ENCODE data around the gene CD300LG.
"Not testable (repeated sequence)": the region's sequence is repeated elsewhere in the genome, so short reads cannot be mapped to it uniquely, and the experiment has no call there.

CD300LG gene, protein sequence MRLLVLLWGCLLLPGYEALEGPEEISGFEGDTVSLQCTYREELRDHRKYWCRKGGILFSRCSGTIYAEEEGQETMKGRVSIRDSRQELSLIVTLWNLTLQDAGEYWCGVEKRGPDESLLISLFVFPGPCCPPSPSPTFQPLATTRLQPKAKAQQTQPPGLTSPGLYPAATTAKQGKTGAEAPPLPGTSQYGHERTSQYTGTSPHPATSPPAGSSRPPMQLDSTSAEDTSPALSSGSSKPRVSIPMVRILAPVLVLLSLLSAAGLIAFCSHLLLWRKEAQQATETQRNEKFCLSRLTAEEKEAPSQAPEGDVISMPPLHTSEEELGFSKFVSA

DNA sequence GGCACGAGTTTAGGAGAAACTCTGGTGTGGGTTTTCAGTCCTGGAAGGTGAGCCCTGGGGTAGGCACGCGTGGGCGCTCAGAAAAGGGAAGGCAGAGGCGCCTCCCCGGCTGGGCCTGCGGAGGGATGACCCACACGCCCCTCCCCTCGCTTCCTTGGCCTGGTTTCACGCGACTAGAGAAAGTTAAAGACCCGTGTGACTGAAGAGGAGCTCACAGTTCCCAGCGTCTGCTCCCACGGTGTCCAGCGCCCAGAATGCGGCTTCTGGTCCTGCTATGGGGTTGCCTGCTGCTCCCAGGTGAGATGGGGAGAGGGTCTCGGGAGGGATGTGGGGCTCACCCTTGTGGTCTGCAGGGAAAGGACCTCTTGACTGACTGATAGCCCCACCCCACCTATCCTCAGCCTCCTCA lies at the start of gene CD300LG:
CD300LG (plus strand) TSS at position 214 of the 409 bp plus-strand sequence; CDS start at position 255, 41 bp downstream.
- no peak for FAIRE-seq

DNA sequence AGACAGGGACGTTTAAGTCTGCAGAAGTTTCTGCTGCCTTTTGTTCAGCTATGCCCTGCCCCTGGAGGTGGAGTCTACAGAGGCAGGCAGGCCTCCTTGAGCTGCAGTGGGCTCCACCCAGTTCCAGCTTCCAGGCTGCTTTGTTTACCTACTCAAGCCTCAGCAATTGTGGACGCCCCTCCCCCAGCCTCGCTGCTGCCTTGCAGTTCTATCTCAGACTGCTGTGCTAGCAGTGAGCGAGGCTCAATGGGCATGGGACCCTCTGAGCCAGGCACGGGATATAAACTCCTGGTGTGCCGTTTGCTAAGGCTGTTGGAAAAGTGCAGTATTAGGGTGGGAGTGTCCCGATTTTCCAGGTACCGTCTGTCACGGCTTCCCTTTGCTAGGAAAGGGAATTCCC lies 49.0 kb upstream of the CD300LG start:
- not testable (repeated sequence) for FAIRE-seq

DNA sequence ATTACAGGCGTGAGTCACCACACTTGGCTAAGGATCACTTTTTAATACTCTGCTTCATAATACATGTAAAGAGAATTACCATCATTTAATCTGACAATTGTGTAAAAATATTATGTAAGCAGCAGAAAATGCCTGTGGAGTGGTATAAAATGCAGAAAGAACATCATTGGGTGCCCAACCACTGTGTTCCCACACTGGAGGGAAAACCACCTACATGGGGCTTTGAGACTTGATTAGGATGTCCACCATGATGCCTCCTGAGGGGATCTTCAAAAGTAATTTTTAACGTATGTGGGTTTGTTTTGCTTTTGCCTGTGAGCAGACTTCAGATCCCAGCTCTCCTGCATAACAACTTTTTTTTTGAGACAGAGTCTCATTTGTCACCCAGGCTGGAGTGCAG lies 47.9 kb upstream of the CD300LG start:
- FAIRE-seq, result no peak

DNA sequence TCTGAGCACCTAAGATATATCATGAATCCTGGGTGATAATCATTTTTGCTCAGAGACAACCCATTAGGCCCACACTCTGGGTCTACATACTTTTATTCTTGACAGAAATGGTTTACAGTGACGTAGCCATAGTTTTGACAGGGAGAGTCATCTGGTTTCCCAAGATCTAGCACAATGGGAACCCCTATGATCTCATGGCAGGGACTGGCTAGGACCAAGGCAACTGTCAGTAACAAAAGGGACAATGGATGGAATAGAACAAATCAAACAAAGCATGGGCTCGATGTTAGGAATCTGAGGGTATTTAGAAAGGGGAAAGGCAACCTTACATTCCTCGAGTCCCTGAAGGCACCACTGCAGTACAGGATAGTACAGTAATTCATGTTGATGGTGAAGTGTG lies 46.2 kb upstream of the CD300LG start:
- FAIRE-seq, result no peak

DNA sequence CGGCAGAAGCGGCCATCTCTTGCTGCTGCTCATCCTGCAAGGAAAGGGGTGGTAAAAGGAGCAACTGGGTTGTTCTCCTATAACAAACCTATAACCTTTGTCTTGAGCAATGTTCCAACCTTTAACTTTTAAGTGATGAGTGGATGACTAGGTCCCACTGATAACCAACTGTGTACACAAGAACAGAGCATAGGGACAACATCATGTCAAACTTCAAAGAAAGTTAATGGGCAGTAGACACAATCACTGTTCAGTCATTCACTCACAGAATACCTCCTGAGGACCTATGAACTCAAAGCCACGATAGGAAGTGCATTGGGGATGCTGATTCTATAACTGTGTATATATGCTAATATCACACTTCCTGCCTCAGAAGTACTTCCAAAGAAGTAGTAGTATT lies 45.1 kb upstream of the CD300LG start:
- no peak for FAIRE-seq

DNA sequence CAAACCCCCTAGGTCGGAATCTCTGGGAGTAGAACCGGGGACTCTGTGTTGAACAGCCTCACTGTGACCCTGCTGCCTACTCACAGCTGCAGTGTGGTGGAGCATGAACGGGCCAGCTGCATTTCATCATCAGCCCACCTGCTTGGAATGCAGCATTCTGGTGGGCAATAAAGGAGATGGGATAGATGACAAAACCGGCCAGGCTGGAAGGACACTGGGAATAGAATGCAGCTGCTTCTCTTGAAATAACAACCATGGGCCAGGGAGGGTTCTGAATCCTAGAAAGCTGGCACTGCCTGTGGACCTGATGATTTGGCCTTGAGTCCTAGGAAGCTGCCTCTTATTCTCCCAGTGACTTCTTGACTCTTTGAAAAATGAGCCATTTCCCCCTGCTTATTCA lies 43.2 kb upstream of the CD300LG start:
- no peak for FAIRE-seq

DNA sequence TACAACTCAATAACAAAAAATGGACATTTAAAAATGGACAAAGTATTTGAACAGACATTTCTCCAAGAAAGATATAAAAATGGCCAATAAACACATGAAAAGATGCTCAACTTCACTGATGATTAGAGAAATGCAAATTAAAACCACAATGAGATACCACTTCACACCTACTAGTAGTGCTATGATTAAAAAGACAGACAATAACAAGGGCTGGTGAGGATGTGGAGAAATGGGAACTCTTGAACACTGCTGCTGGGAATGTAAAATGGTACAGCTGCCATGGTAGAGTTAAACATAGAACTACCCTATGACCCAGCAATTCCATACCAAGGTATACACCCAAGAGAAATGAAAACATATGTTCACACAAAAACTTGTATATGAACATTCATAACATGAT lies 41.9 kb upstream of the CD300LG start:
- FAIRE-seq, result no peak

DNA sequence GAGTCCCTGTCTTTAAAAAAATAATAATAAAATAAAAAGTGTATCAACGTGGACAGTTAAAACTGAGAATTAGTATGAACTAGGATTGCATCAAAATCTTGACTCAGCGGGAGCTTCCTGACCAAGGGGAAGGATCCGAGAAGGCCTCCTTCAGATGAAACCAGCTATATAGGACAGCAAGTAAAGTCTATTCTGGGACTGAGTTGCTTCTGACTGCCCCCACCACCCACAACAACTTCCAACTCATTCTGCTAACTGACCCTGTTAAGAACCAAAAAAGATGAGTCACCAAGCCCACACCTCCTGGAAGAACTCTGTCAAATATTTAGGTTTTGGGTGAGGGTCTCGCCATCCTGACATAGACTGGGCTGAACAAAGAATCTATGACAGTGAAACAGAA lies 38.9 kb upstream of the CD300LG start:
- FAIRE-seq, result no peak

DNA sequence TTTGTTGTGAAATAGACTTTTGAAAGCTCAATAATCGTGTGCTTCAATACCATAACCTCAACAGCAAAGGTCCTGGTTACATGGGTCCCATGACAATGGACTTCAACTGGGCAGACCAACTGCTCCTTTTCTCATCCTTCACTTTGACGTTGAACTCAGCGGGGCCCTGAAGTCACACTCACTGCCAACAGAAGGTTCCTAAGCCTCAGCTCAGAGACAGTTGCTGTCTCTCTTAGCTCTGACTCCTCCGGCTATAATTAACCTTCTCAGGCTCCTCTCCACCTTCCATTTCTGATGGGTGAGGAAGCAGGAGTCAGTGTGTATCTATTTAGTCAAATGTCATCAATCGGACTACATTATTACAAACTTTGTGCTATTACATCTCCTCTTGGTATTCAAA lies 37.9 kb upstream of the CD300LG start:
- no peak for FAIRE-seq

DNA sequence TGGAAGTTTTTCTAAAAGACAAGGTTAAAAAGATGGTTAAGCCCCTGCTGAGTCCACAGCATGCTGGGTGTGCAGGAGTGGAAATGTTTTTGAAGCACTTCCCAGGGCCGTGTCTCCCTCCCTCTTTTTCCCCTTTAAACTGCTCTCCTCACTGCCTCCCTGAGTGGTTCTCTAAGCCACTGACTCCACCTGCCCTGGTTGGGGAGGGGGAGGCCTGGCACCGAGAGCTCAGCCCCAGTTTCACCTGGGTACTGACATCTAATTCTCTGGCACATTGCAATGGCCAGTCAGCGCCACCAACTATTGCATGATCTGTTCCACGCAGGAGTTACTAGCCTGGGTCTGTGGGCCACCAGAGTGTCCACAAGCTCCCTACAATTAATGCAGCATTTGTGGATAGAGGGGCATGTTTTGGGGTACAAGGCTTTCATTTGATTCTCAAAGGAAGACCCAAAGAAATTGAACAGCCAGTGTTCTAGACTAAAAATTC lies 36.7 kb upstream of the CD300LG start:
- no peak for FAIRE-seq

DNA sequence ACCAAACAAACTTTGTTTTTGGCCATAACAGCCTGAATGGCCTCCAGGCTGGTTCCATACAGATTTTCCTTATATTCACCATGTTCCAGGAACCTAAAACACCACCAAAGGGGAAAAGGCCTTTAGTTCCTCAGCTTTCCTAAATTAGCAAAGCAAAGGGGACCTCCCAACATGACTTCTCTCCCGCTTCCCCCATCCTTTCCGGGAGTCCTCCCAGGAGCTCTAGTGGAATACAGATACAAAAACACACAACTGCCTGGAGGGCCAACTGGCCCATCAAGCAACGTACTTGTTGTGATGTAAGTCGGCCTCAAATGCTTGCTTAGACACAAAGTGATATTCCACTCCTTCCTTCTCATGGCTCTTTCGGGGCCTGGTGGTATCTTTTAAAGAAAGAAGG lies 36.2 kb upstream of the CD300LG start:
- no peak for FAIRE-seq

DNA sequence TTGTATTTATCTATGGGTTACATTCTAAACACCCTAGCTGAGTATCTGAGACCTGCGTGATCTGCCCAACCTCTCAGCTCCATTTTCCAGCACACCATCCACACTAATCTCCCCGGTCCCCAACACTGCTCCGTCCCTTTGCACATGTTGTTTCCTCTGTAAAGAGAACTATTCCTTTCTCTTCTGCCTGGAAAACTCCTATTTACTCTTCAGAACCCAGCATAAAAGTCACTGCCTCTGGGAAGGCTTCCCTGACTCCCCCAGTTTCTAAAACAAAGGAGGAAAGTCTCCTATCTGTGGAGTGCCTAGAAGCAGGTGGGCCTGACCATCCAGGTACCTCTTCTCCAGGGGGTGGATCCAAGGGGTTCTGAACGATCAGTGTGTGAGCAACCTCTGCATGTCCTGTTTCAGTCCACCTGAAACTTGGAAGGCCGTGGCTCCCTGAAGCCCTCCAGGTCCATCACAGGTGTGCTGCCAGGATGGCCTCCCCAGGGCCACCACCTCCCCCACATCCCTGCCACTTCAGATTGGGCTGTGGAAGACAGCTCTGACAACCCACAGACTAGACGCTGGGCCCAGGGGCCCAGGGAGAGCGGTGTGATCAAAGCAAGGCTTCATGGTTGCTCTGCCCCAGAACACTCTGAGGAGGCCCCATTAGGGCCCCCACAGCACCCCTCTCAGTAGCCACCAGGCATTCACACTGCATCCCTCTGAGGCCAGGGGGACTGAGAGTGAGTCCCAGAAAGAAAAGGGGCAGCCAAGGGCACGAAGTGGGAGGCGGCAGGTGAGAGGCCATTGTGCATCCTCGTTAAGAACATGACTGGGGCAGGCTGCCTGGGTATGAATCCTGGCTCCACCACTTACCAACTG lies 34.3 kb upstream of the CD300LG start:
- no peak for FAIRE-seq

DNA sequence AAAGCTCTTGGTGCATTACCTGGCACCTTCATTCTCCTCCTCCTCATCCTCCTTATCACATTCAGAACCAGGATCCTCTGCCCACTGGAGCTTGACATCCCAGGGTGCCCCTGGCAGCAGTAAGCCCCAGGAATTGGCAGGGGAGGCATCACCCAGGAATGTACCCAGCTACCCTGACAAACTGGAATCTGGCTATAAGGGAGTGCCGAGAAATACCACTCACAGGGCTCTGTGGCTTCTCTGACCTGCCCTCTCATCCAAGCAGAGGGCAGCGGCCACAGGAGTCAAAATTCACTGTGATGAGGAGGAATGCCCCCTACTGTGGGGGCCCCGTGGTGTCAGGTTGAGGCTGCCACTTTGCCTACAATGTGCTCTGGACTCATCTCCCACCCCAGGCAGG lies 33.6 kb upstream of the CD300LG start:
- no peak for FAIRE-seq

DNA sequence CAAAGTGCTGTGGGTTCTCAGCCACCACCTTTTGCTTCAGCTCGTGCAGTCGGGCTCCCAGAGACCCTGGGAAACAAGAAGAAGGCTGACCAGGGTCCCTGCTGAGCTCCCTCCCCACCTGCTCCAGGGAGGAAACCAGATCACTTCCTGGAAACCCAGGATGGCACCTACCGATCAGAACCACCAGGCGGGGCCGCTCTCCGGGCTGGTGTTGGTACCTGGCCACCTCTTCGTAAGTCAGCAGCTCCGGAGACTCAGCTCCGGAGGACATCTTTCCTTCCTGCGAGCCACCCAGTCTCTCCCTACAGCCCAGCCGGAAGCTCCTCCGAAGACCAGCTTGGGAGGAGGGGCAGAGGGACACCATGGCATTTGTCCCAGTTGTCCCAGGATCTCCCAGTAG lies 33.0 kb upstream of the CD300LG start:
- no peak for FAIRE-seq

DNA sequence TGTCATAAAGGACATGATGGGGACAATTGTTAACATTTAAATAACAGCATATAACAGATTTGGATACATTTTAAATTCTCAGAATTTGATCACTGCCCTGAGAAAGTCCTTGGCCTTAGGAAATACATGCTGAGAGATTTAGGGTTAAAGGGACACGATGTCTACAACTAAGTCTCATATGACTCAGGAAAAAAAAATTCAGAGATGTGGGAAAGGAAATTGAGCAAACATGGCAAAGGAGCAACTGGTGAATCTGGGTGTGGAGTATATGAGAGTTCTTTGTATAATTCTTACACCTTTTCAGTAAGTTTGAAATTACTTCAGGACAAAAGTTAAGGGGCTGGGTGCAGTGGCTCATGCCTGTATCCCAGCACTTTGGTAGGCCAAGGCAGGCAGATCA lies 32.3 kb upstream of the CD300LG start:
- no peak for FAIRE-seq

DNA sequence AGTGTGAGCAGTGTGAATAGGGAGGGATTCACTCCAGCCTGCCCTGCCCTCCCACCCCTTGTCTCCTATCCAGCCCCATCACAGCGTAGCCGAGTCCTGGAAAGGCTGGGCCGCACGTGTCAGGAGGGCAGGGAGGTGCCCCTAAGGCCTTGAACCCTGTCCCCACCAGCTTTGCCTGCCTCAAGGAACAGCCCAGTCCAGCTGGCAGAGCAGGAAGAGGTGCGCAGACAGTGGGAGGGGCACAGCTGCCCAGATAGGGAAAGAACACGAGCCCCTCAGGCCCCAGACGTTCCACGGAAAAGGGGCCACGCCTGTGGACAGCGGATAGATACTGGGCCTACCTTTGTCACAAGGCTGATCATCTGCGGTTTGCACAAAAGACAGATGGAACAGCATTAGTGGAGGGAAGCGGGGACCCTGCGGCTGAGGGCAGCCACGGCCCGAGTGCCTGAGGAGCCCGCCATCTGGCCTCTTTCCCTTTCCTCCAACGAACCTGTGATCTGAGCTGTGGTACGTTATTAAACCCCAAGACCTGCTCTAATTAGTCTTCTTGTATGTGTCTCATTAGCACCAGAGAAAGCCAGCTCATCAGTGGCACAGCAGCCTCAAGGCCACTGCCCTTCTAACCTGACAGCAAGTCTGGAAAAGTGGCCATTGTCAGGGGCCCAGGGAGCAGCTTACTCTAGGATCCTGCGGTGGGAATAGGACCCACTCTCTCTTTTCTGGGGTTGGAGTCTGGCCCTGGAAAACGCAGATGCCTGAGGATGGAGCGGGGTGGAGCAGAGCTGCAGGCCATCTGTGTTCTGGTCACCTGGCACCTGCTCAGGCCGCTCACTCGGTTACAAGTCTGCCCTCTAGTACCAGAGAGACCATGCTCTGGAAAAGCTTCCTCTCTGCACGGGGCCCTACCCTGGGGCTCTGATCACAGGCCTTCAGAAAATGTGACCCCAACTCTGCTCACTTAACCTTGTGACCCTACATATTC lies 30.3 kb upstream of the CD300LG start:
- FAIRE-seq, result no peak

DNA sequence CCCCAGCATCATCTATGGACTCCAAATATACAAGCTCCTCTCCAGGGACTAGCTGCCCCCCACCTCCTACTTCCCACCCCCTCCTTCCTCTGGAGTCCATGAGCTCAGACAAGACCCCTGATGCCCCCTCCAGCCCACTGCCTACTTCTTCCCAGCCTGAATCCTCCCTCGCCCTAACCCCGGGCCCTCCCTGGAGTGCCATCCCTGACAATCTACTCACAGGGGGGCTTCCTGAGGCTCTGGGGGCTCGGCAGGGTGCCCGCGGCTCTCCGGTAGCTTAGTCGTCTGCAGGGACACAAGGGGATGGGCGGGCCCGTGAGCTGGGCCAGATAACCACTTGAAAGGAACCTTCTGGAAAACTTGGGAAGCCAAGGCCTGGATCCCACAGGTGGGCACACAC lies 29.1 kb upstream of the CD300LG start:
- FAIRE-seq, result no peak

DNA sequence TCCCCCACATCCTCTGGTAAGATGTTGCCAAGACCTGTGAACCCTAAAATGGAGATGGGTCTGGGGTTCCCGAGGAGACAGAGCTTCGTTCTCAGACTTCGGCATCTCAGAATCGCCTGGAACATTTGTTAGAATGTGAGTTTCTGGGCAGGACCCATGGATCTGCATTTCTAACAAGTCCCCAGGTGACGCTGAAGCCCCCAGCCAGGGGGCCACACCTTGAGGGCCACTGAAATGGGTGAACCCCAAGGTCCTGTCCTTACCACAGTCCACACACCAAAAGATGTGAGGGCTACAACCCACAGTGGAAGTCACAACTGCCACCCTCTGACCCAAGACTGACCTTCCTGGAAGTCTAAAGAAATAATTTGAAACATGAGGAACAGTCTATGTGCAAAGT lies 28.0 kb upstream of the CD300LG start:
- FAIRE-seq, result no peak

DNA sequence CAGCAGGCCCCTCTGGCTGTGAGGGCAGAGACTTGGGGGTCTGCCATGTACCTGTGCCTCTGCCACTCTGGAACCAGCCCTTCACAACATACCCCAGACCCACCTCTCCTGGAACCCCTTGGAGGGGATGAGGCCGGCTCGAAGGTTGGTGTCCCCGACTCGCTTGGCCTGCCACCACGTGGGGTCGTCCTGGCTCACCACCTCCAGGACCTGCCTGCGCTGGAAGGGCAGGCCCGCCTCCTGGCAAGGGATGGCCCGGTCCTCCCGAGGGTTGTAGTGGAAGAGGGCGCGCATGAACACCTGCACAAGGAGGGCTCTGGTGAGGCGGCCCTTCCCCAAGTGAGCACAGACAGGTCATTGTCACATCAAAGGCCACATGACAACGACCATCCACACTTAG lies 26.2 kb upstream of the CD300LG start:
- no peak for FAIRE-seq

DNA sequence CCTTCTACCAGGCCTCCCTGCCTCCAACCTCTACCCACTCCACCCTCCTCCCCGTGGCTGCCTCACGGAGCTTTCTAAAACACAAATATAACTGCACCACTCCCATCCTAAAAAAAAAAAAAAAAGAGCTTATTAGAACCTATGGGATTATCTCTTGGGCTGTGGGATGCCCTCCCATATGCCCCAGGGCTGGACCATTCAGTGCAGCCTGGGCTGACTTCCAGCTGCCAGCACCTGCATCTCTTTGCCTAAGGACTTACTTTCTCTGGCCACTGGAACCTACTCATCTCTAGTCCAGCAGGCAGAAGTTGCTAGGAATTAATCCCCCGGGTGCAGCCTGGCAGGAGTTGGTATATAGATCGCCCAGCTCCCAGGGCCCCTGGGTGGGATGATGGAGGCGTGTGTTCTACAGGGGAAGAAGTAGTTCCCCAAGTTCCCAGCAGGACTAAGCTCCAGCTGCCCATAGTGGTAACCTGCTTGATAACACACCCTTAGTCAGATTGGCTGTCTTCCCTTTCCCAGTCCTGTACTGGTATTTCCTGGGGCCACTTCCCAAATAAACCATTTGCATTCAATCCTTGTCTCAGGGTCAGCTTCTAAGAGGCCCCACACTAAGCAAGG lies 24.3 kb upstream of the CD300LG start:
- FAIRE-seq, result no peak

DNA sequence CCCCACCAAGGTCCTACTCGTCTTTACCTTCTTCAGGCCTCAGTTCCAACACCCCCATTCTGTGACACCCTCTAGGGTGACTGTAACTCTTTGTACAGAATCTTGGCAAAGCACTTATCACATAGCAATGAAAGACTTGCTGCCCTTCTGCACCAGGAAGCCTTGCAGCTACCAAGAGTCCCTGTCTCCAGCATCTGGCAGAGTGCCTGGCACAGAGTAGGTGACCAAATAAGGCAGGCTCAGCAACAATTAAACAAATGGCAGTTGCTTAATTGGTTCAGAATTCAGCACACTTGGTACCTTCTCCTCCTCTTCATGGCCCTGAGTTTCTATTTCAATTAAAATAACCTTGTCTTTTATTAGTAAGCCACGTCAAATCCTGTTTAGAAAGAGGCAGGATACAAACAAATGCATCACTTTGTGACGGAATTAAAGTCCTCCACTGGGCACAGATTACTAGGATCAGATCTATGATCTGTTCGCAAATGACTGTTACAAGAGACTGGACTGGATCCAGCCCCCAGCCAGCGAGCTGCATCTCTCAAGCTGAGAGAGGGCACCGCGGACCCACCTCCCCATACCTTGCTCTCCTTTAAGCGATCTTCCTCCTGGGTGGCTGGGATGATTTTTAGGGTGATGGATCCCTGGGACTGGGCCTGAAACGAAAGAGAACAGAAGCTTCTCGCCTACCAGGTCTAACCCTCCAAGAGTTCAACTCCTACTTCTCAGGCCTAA lies 23.5 kb upstream of the CD300LG start:
- FAIRE-seq, result no peak

DNA sequence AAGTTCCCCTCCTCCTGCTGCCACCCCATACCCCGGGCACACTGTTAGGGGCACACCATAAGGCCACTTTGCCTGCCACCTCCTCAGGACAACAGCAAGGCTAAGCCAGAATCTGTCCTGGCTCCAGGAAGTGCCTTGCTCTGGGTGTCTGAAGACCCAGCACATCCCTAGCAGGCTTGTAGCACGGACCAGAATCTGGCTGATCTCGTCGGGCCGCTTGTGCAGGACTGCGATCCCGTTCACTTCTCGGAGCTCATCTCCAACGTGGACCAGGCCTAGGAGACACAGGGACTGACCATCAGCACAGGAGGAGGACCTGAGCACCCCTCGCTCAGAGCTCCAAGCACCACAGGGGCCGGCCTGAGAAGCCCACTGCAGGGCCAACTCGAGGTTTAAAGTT lies 21.4 kb upstream of the CD300LG start:
- FAIRE-seq, result no peak

All from G401.6 (cell line).